GM21825 (cell line): ENCODE data around the gene RILP.

Source experiments
- ATAC-seq: cut with Tn5 transposase; IDR thresholded peaks from one replicate; pipeline ENCODE4 v1.9.1; 2021; ENCODE audit warnings: mild to moderate bottlenecking, moderate library complexity; ENCODE audit not compliant: unreplicated experiment

Gene RILP

DNA sequence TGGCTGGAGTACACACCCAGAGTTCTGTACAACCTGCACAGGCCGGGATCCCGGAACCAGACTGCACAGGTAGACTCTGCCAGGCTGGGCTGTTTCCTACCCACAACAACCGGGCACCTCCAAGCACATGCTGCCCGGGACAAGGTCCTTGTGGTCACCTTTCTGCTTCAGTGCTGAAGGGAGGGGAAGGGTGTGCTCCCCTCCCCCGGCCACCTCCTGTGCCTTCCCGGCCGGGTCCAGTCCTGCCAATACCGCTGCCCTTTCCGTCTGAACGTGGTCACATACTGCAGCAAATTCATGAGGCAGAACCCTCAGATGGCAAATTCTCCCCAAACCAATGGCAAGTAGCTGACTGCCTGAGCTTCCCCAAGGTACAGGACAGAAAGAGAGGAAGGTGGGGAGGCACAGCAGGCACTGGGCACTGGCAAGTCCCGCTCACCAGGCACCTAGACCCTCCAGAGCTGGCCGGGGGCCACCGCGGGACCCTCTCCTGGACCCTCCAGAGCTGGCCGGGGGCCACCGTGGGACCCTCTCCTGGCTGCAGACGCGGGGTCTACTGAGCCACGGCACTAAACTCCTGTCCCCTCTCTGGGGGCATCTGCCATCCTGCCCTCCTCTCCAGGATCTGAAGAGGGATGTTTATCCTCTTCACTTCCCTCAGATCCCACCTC, 43.9 kb downstream of the RILP start:
- ATAC-seq, result no peak

DNA sequence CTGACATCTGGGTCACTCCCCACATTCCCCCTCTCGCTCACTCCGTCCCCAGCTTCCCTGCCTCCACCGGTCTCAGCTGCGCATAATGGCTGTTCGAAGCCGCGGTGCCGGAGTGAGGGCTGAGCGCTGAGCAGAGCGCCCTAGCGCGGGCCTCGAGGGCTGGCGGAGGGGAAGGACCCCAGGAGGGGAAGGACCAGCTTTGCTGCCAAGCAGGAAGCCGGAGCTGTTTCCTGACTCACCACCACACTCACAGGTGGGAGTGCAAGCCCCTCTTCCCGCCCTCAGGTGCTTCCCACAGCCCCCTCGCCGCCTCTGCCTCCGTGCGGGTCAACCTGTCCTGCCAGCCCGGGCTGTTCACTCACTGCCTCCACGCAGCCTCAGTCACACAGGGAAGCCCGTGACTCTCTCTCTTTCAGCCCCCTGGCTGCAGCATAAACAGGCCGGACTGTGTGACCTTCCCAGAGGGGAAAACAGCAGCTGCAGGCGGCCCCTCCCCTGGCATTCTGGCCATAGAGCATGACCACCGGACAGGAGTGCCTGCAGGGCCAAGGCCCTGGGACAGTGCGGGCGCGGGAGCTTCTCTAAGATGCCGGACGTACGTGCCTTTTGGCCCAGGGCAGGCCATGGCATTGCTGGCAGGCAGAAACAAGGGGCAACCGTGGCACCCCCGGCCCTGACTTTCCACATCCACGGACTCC, 44.7 kb downstream of the RILP start:
- ATAC-seq, result no peak

DNA sequence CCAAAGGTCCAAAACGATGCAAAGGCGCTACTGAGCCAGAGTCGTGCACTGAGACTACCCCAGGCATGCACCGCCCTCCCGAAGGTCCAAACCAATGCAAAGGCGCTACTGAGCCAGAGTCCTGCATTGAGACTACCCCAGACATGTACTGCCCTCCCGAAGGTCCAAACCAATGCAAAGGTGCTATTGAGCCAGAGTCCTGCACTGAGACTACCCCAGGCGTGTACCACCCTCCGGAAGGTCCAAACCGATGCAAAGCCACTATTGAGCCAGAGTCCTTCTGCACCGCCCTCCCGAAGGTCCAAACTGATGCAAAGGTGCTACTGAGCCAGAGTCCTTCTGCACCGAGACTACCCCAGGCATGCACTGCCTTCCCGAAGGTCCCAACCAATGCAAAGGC, 48.1 kb downstream of the RILP start:
- no peak for ATAC-seq

DNA sequence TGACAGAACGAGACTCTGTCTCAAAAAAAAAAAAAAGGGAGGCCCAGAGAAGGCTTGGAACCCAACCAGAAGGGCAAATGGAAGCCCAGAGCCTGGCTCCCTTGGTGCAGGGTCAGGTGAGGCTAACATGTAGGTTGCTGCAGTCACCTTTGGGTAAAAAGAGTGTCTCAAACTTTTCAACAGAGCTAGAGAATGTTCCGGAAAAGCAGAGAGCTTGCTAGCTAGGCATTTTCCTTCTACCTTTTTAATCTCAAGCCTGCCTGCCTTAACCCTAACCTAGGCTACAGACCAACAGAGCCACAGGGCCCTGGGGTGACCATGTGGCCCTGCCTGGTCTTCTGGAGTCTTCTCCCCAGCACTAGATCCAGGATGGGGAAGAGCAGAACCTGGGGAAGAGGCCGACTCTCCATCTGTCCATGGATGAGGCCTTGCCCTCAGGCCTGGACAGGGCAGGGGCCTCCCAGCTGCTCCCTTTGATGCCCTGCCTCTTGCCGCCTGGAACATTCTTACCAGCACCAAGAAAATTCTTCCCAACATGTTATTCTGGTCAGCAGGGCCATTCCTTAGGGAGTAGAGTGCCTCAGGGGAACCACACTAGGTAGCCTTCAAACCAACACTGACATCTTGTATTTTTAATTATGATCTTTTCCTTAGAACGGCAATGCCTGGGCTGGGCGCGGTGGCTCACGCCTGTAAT, 51.1 kb downstream of the RILP start:
- ATAC-seq, result no peak

DNA sequence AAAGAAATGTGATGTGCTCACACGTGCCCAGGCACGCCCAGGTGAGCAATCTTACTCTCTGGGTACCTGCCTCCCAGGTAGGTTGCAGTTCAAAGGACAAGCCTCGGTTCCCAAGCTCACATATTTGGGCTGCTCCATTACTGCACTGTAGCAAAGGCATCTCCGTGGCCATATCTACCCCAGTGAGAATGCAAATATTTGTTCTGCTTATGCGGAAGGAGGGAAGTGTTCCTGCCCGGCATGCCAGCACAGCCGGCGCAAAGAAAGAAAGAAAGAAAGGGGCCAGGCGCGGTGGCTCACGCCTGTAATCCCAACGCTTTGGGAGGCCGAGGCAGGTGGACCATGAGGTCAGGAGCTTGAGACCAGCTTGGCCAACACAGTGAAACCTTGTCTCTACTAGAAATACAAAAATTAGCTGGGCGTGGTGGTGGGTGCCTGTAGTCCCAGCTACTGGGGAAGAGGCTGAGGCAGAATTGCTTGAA, 51.8 kb downstream of the RILP start:
- no peak for ATAC-seq
